Measurements from ENCODE around the gene MILR1.

The MILR1 gene

DNA sequence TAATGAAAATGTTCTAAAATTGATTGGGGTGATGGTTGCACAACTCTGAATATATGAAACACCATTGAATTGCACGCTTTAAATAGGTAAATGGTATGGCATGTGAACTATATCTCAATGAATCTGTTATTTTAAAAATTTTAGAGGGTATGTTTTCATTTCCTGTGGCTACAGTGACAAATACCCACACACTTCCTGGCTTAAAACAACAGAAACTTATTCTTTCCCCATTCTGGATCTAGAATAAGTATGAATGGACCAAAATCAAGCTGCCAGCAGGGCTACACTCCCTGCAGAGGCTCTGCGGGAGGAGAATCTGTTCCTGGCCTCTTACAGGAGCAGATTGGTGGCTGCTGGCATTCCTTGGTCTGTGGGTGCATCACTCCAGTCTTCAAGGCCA, 47.0 kb upstream of the MILR1 start:
- no peak for DNase-seq (ENCODE audit: extremely low spot score)
- ChIA-PET POLR2A (interaction anchor here (0.7 kb wide), 1 partner anchor 310 kb away, joined by 3 read pairs; no protein-coding TSS in a partner anchor), CTCF (interaction anchor here (0.6 to 1.0 kb wide), 4 partner anchors 11 to 222 kb away, joined by 3 to 5 read pairs (median 3); no protein-coding TSS in a partner anchor)
- no peak for TF ChIP-seq FOXK2 (IDR thresholded peaks at IDR 0.05)
- TF ChIP-seq SP1 (IDR thresholded peaks at IDR 0.05), result no peak
- TF ChIP-seq ELF4 (IDR thresholded peaks at IDR 0.05), result no peak
- no peak for TF ChIP-seq TARDBP (IDR thresholded peaks at IDR 0.05)
- TF ChIP-seq ZNF384 (IDR thresholded peaks at IDR 0.05), result no peak
- TF ChIP-seq BHLHE40 (IDR thresholded peaks at IDR 0.05; ENCODE audit: borderline replicate concordance), result no peak
- no peak for TF ChIP-seq NFRKB (IDR thresholded peaks at IDR 0.05)
- TF ChIP-seq PKNOX1 (IDR thresholded peaks at IDR 0.05), result no peak
- TF ChIP-seq FOXM1 (IDR thresholded peaks at IDR 0.05; ENCODE audit: borderline replicate concordance), result no peak
- TF ChIP-seq CTBP1 (IDR thresholded peaks at IDR 0.05; ENCODE audit: borderline replicate concordance), result no peak

DNA sequence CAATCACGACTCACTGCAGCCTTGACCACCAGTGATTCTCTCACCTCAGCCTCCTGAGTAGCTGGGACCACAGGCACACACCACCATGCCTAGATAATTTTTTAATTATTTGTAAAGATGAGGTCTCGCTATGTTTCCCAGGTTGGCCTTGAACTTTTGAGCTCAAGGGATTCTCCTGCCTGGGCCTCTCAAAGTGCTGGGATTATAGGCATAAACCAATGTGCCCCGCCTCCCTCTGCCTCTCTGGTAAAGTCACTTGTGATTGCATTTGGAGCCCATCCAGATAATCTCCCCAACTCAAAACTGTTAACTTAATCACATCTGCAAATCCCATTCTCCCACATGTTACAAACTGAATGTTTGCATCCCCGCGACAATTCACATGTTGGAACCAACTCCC, 46.4 kb upstream of the MILR1 start:
- ChIA-PET CTCF (interaction anchor here (0.7 kb wide), 1 partner anchor 11 kb away, joined by 5 read pairs; no protein-coding TSS in a partner anchor), POLR2A (interaction anchor here (0.7 kb wide), 1 partner anchor 310 kb away, joined by 3 read pairs; no protein-coding TSS in a partner anchor)
- no peak for DNase-seq (ENCODE audit: extremely low spot score)
- no peak for TF ChIP-seq NFRKB (IDR thresholded peaks at IDR 0.05)
- no peak for TF ChIP-seq HDGF (IDR thresholded peaks at IDR 0.05; ENCODE audit: borderline replicate concordance)
- TF ChIP-seq FOXM1 (IDR thresholded peaks at IDR 0.05; ENCODE audit: borderline replicate concordance), result no peak
- TF ChIP-seq FOXK2 (IDR thresholded peaks at IDR 0.05), result no peak
- no peak for TF ChIP-seq LEF1 (IDR thresholded peaks at IDR 0.05; ENCODE audit: borderline replicate concordance)
- TF ChIP-seq ELF4 (IDR thresholded peaks at IDR 0.05), result no peak
- TF ChIP-seq TARDBP (IDR thresholded peaks at IDR 0.05), result no peak
- TF ChIP-seq SUZ12 (IDR thresholded peaks at IDR 0.05), result no peak
- no peak for TF ChIP-seq ARNT (IDR thresholded peaks at IDR 0.05)

DNA sequence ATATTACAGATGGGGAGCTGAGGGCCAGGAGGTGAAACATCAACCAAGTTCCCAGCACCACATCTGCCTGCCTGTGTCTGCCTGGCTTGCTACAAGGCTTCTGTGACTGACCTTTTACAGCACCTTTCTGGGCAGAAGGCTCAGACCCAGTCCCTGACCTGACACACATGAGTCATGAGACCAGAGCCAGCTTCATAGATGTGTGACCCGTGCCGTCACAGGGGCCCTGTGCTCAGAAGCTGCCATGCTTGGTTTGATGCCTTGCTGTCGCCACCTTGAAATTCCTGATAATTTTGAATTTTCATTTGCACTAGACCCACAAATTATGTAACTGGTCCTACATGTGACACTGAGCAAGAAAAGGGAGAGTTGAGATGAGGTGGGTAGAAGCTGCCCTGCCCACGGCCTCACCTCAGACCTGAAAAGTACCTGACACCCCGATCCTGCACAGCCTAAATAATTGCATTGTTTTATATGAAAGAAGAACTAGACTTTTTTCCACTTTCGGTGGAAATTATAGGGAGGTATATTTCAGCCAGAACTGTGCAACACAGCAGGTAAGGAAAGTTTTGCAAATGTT, 44.9 kb upstream of the MILR1 start:
- ChIA-PET CTCF (interaction anchor here (0.6 kb wide), 1 partner anchor 15 kb away, joined by 5 read pairs; no protein-coding TSS in a partner anchor), POLR2A (no interaction called here)
- no peak for TF ChIP-seq ELF4 (IDR thresholded peaks at IDR 0.05)
- TF ChIP-seq TARDBP (IDR thresholded peaks at IDR 0.05), result no peak
- TF ChIP-seq BHLHE40 (IDR thresholded peaks at IDR 0.05; ENCODE audit: borderline replicate concordance), result no peak
- no peak for TF ChIP-seq SP1 (IDR thresholded peaks at IDR 0.05)
- no peak for TF ChIP-seq FOXM1 (IDR thresholded peaks at IDR 0.05; ENCODE audit: borderline replicate concordance)
- no peak for TF ChIP-seq L3MBTL2 (conservative IDR thresholded peaks at IDR 0.05)
- TF ChIP-seq FOXA1 (IDR thresholded peaks at IDR 0.05), result no peak
- no peak for TF ChIP-seq CTBP1 (IDR thresholded peaks at IDR 0.05; ENCODE audit: borderline replicate concordance)
- no peak for TF ChIP-seq HDGF (IDR thresholded peaks at IDR 0.05; ENCODE audit: borderline replicate concordance)
- no peak for TF ChIP-seq NFRKB (IDR thresholded peaks at IDR 0.05)
- TF ChIP-seq LEF1 (IDR thresholded peaks at IDR 0.05; ENCODE audit: borderline replicate concordance), result no peak
- no peak for TF ChIP-seq PKNOX1 (IDR thresholded peaks at IDR 0.05)
- TF ChIP-seq FOXK2 (IDR thresholded peaks at IDR 0.05), result no peak
- TF ChIP-seq SUZ12 (IDR thresholded peaks at IDR 0.05), result no peak
- no peak for TF ChIP-seq ARNT (IDR thresholded peaks at IDR 0.05)
- TF ChIP-seq ZNF384 (IDR thresholded peaks at IDR 0.05), result no peak

DNA sequence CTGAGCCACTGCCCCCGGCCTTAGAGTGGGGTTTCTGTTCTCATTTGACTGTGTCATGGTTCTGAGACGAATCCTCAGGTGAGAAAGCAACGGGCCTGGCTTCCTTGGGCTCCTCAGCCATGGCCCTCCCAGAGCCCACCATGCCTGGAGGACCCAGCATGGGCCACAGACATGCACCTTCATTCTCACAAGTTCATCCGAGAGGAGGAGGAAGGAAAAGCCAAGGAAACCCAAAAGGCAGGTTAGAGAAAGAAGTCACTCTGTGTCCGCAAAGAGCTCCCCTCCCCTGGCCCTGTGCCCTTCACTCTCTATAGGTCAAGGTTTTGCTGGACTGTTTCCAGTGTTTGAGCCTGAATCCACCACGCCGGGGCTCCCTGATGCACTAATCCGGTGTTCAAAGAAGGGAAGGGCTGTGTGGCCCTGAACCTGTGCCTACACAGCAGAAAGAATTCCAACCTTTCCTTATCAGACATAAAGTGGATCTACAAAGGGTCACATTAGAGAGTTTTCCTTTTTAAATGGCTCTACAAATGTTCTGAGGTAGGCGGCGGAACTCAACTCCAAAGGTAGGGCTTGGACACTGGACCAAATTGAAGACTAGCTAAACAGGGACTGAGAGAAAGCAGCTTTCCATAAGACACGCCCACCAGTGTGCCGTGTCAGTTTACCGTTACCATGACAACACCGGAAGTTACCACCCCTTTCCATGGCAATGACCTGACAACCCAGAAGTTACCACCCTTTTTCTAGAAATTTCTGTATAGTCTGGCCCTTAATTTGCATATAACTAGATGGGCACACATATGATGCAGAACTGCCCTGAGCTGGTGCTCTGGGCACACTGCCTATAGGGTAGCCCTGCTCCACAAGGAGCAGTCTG, 42.4 kb upstream of the MILR1 start:
- DNase-seq (ENCODE audit: extremely low spot score), result no peak
- POLR2A ChIA-PET, result no interaction called here
- TF ChIP-seq PKNOX1 (IDR thresholded peaks at IDR 0.05), result peak; percentile 69
- no peak for TF ChIP-seq NFRKB (IDR thresholded peaks at IDR 0.05)
- CTCF ChIA-PET, result no interaction called here

More for the DNA sequence above, 44.9 kb upstream of the MILR1 start:
- DNase-seq (ENCODE audit: extremely low spot score), result no peak

DNA sequence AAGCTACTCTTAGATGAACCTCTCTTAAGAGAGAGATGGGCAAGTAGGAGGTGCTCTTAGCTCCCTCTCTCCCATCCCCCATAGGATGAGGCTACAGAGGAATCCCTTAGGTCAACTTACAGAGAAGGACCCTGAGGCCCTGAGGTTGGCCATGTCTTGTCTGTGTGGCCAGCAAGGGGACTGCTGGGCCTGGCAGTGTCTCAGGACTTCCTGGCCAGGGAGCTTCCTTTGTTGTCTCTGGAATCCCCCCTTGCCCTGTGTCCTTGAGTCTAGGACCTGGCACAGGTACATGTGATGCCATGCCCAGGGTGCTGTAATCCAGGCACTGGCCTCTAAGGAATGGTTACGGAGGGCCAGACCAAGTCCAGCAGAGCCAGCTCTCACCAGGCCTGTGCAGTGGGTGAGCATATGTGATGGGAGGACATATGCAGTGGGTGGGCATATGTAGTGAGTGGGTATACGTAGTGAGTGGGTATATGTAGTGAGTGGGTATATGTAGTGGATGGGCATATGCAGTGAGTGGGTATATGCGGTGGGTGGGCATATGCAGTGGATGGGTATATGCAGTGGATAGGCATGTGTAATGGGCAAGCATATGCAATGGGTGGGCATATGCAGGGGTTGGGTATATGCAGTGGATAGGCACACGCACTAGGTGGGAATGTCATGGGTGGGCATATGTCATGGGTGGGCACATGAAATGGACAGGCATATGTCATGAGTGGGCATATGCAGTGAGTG, 38.0 kb upstream of the MILR1 start:
- POLR2A ChIA-PET, result interaction anchor here (1.0 kb wide), 1 partner anchor 96 kb away, joined by 3 read pairs; the partner anchor contains the start of genes CEP95 and DDX5
- CTCF ChIA-PET, result interaction anchor here (0.5 to 0.9 kb wide), 2 partner anchors 9 to 57 kb away, joined by 3 read pairs; no protein-coding TSS in a partner anchor
- DNase-seq (ENCODE audit: extremely low spot score), result no peak
- no peak for TF ChIP-seq TARDBP (IDR thresholded peaks at IDR 0.05)
- no peak for TF ChIP-seq NFRKB (IDR thresholded peaks at IDR 0.05)
- TF ChIP-seq L3MBTL2 (conservative IDR thresholded peaks at IDR 0.05), result no peak
- no peak for TF ChIP-seq SP1 (IDR thresholded peaks at IDR 0.05)
- TF ChIP-seq HDGF (IDR thresholded peaks at IDR 0.05; ENCODE audit: borderline replicate concordance), result no peak

Data from HEK293T (cell line).